ENCODE results near the gene TFG.

- TF ChIP-seq CTCF (conservative IDR thresholded peaks at IDR 0.05) (no peak), EZH2 (IDR thresholded peaks at IDR 0.05; ENCODE audit: low read depth) (no peak)
Observed at GRCh38 chr3:100697172-100697571, 12.1 kb upstream of the TFG start.

Data from PC-9 (cell line).